Neural progenitor cell (in vitro differentiated cells): ENCODE data around the gene LIPC. TPM values are rescaled to one million over a fixed set of nuclear protein-coding genes. Genes with fewer than 3 reads are reported as not detected.
A peak's percentile ranks its signal among the peaks of the same experiment; 100 is the strongest.

Experiments used
- DNase-seq: peaks from one replicate; pipeline ENCODE4 v3.0.0-alpha.2; 2016; ENCODE audit warnings: low spot score
- H2AFZ ChIP-seq: fragments of 200-600 bp; sonication (generic); replicated peaks from 2 replicates; pipeline ENCODE4 v1.6.1; 2016; ENCODE audit warnings: antibody characterized with exemption
- H3F3A ChIP-seq: fragments of 200-600 bp; sonication (generic); 2 replicates; pipeline ENCODE4 v1.6.1; 2016; ENCODE audit warnings: antibody characterized with exemption, low read depth
- H3K27ac ChIP-seq: fragments of 200-600 bp; sonication (generic); 2 replicates; pipeline ENCODE4 v1.5.1; 2016; ENCODE audit warnings: mild to moderate bottlenecking
- H3K27me3 ChIP-seq: fragments of 200-600 bp; sonication (generic); 2 replicates; pipeline ENCODE4 v1.6.1; 2016; ENCODE audit warnings: mild to moderate bottlenecking, moderate library complexity
- H3K36me3 ChIP-seq: fragments of 200-600 bp; sonication (generic); 2 replicates; pipeline ENCODE4 v1.5.1; 2016
- H3K4me1 ChIP-seq: fragments of 200-600 bp; sonication (generic); 2 replicates; pipeline ENCODE4 v1.6.1; 2016; ENCODE audit warnings: mixed run types
- H3K4me2 ChIP-seq: fragments of 200-600 bp; sonication (generic); 2 replicates; pipeline ENCODE4 v1.6.1; 2016
- H3K4me3 ChIP-seq: fragments of 200-600 bp; sonication (generic); 2 replicates; pipeline ENCODE4 v1.5.1; 2016
- H3K79me2 ChIP-seq: fragments of 200-600 bp; sonication (generic); 2 replicates; pipeline ENCODE4 v1.6.1; 2016; ENCODE audit warnings: low read depth
- H3K9ac ChIP-seq: fragments of 200-600 bp; sonication (generic); 2 replicates; pipeline ENCODE4 v1.6.1; 2016
- H3K9me3 ChIP-seq: fragments of 200-600 bp; sonication (generic); 2 replicates; pipeline ENCODE4 v1.5.1; 2016; ENCODE audit warnings: low read depth
- H4K20me1 ChIP-seq: fragments of 200-600 bp; sonication (generic); 2 replicates; pipeline ENCODE4 v1.6.1; 2016; ENCODE audit warnings: low read depth
- H3K27ac Mint-ChIP-seq: 3 replicates; pipeline ENCODE4 v1.8.0; 2021; ENCODE audit warnings: mixed read lengths
- H3K27me3 Mint-ChIP-seq: 2 replicates; pipeline ENCODE4 v1.8.0; 2022; ENCODE audit warnings: low read depth, mild to moderate bottlenecking, inconsistent platforms, moderate library complexity, mixed read lengths; ENCODE audit not compliant: insufficient read depth
- H3K36me3 Mint-ChIP-seq: 3 replicates; pipeline ENCODE4 v1.8.0; 2021; ENCODE audit warnings: mixed read lengths
- H3K4me1 Mint-ChIP-seq: 3 replicates; pipeline ENCODE4 v1.8.0; 2021; ENCODE audit warnings: mixed read lengths
- H3K4me3 Mint-ChIP-seq: 3 replicates; pipeline ENCODE4 v1.8.0; 2021; ENCODE audit warnings: mild to moderate bottlenecking, moderate library complexity, mixed read lengths
- H3K9me3 Mint-ChIP-seq: 3 replicates; pipeline ENCODE4 v1.8.0; 2020; ENCODE audit warnings: mixed read lengths
- CTCF ChIP-seq: fragments of 200-600 bp; sonication (generic); IDR thresholded peaks from 2 replicates; pipeline ENCODE4 v1.5.1; 2017; ENCODE audit warnings: antibody characterized with exemption, mild to moderate bottlenecking
- EZH2 ChIP-seq: fragments of 200-600 bp; sonication (generic); IDR thresholded peaks from 2 replicates; pipeline ENCODE4 v1.6.1; 2017; ENCODE audit warnings: antibody characterized with exemption, mild to moderate bottlenecking, moderate library complexity
- EZH2phosphoT487 ChIP-seq: fragments of 200-600 bp; sonication (generic); IDR thresholded peaks from 2 replicates; pipeline ENCODE4 v1.6.1; 2017; ENCODE audit warnings: antibody characterized with exemption
- total RNA-seq: library from RNA; depleted of rRNA; stranded (reverse); fragments of >200 nt; gene quantifications from 2 replicates; pipeline ENCODE4 v1.2.3, GENCODE V29; 2015; ENCODE audit warnings: low replicate concordance

Gene LIPC
- total RNA-seq, 1 donor from 2014 or later = not detected

- Histone ChIP-seq H3K4me2 (no peak overlapping the region), H3K36me3 (no peaks in the 10 kb centered on the region), H3K4me3 (no peak overlapping the region), H3K9ac (no peak overlapping the region), H4K20me1 (no peaks in the 10 kb centered on the region), H3K27me3 (no peaks in the 10 kb centered on the region), H2AFZ (no peak overlapping the region), H3K9me3 (no peaks in the 10 kb centered on the region), H3K79me2 (no peaks in the 10 kb centered on the region), H3F3A (no peaks in the 10 kb centered on the region), H3K27ac (no peak overlapping the region), H3K4me1 (no peaks in the 10 kb centered on the region)
- peaks cover 5% of the 10 kb centered on the region for H3K9me3 Mint-ChIP-seq
- H3K27ac Mint-ChIP-seq = peak overlapping the region; percentile 27
- peaks cover 6% of the 10 kb centered on the region for H3K27me3 Mint-ChIP-seq
- DNase-seq = no peak
- peaks cover 2% of the 10 kb centered on the region for H3K4me1 Mint-ChIP-seq
- no peak for TF ChIP-seq CTCF
- TF ChIP-seq EZH2 = no peak
- TF ChIP-seq EZH2phosphoT487 = no peak
- H3K4me3 Mint-ChIP-seq = no peak overlapping the region
- no peaks in the 10 kb centered on the region for H3K36me3 Mint-ChIP-seq
Measured at GRCh38 chr15:58490086-58490887, 58.5 kb downstream of the LIPC start.

GRCh38 chr15:58490888-58491473 lies 59.2 kb downstream of the LIPC start:
- Mint-ChIP-seq H3K4me3 (no peak overlapping the region), H3K9me3 (peaks cover 5% of the 10 kb centered on the region), H3K4me1 (peaks cover 2% of the 10 kb centered on the region), H3K27ac (no peak overlapping the region), H3K27me3 (peaks cover 6% of the 10 kb centered on the region), H3K36me3 (no peaks in the 10 kb centered on the region)
- H3K4me2 ChIP-seq = no peak overlapping the region
- H3K27ac ChIP-seq = no peak overlapping the region
- no peaks in the 10 kb centered on the region for H4K20me1 ChIP-seq
- H3K79me2 ChIP-seq = no peaks in the 10 kb centered on the region
- H3K4me1 ChIP-seq = no peaks in the 10 kb centered on the region
- no peak overlapping the region for H3K9ac ChIP-seq
- H2AFZ ChIP-seq = no peak overlapping the region
- H3K27me3 ChIP-seq = no peaks in the 10 kb centered on the region
- no peaks in the 10 kb centered on the region for H3K36me3 ChIP-seq
- no peak for DNase-seq
- no peaks in the 10 kb centered on the region for H3K9me3 ChIP-seq
- no peaks in the 10 kb centered on the region for H3F3A ChIP-seq
- no peak overlapping the region for H3K4me3 ChIP-seq
- TF ChIP-seq CTCF (no peak), EZH2 (no peak), EZH2phosphoT487 (no peak)

- H3K9me3 Mint-ChIP-seq = peaks cover 5% of the 10 kb centered on the region
- no peak overlapping the region for H3K27ac Mint-ChIP-seq
- no peak overlapping the region for H3K9ac ChIP-seq
- no peaks in the 10 kb centered on the region for H3K4me1 ChIP-seq
- no peaks in the 10 kb centered on the region for H3K27me3 ChIP-seq
- no peak overlapping the region for H3K27ac ChIP-seq
- peaks cover 6% of the 10 kb centered on the region for H3K27me3 Mint-ChIP-seq
- H3K36me3 ChIP-seq = no peaks in the 10 kb centered on the region
- H3K4me1 Mint-ChIP-seq = peaks cover 5% of the 10 kb centered on the region
- H4K20me1 ChIP-seq = no peaks in the 10 kb centered on the region
- no peaks in the 10 kb centered on the region for H3K9me3 ChIP-seq
- H3F3A ChIP-seq = no peaks in the 10 kb centered on the region
- H3K4me3 Mint-ChIP-seq = no peak overlapping the region
- no peaks in the 10 kb centered on the region for H3K79me2 ChIP-seq
- no peak overlapping the region for H3K4me2 ChIP-seq
- no peak for DNase-seq
- no peak overlapping the region for H2AFZ ChIP-seq
- no peak overlapping the region for H3K4me3 ChIP-seq
- TF ChIP-seq EZH2phosphoT487 (no peak), CTCF (no peak), EZH2 (no peak)
- H3K36me3 Mint-ChIP-seq = no peaks in the 10 kb centered on the region
Measured at GRCh38 chr15:58491499-58492202, 59.9 kb downstream of the LIPC start.
